ENCODE results near the gene USH2A. TPM values are rescaled to one million over a fixed set of nuclear protein-coding genes. Genes with fewer than 3 reads are reported as not detected.

USH2A gene
- total and polyA plus RNA-seq, 2 experiments from 2014 or later = under 0.01 to 0.01 TPM

DNA sequence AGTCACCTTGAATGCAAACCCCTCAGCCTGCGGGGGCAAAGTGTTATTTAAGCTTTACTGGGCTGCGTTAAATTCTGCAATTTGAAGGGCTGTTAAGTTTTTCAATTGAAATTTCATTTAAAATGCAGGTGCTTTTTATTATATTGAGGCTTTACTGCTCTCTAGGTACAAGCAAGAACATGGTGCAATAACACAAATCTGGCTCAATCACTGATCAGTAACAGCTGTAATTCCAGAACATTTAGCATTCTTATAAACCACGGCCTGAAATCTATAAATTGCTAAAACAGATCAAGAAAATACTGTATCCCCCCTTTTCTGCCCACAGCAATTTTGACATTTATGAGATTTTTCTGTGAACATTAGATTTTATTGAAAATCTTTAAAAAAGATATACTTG, 533.4 kb downstream of the USH2A start:
- DNase-seq = no peak
- WGBS, 2 experiments (ENCODE audit: low coverage in 1 of 2, low lambda C conversion rate in 2 of 2, missing lambda C conversion rate in 2 of 2) = 16 to 19% methylated on average over 3 of the region's 3 CpGs

DNA sequence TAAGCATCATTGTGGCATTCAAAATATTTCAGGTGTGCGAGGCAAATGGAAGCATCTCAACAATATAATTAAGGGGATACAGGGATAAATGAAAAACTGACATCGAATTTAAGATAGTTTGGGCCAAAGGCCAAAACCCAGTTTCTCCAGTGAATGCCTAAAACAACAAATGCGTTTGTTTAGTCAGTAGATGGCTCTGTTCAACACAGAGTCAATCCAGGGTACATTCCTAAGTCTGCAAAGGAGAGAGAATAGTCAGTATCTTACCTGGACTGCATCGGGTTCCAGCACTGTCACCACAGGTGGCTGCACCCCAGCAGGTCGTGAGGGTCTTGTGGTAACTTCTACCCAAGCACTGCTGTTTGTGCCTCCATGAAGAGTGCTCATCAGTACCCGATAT, 535.1 kb downstream of the USH2A start:
- no peak overlapping the region for H2AFZ ChIP-seq
- 15 to 26% methylated on average over 6 of the region's 6 CpGs for WGBS, 2 experiments (ENCODE audit: low coverage in 1 of 2, low lambda C conversion rate in 2 of 2, missing lambda C conversion rate in 2 of 2)
- peak; percentile 29 for DNase-seq
- H3K4me1 ChIP-seq (ENCODE audit: insufficient read depth) = peaks cover 11% of the 10 kb centered on the region; the same call in 1 of the 2 replicates
- in situ Hi-C loops (cut with MboI) = no loop called here
- no peaks in the 10 kb centered on the region for H4K20me1 ChIP-seq (ENCODE audit: insufficient read depth)
- H3K9me2 ChIP-seq (ENCODE audit: insufficient read depth) = no peaks in the 10 kb centered on the region
- peaks cover 36% of the 10 kb centered on the region for H3K27me3 ChIP-seq (replicated peaks; ENCODE audit: insufficient read depth)
- H3K9me3 ChIP-seq (ENCODE audit: low read depth) = no peaks in the 10 kb centered on the region
- no peak overlapping the region for H3K9ac ChIP-seq
- H3F3A ChIP-seq (ENCODE audit: insufficient read depth) = no peaks in the 10 kb centered on the region
- TF ChIP-seq EZH2 (IDR thresholded peaks at IDR 0.05; ENCODE audit: insufficient read depth, poor library complexity, severe bottlenecking) (no peak), EZH2phosphoT487 (IDR thresholded peaks at IDR 0.05; ENCODE audit: insufficient read depth, low read depth) (no peak)
- H3K79me2 ChIP-seq (ENCODE audit: insufficient read depth) = no peaks in the 10 kb centered on the region
- no peak overlapping the region for H3K4me2 ChIP-seq (ENCODE audit: unreplicated experiment)
- no peak overlapping the region for H3K27ac ChIP-seq
- H3K36me3 ChIP-seq (ENCODE audit: low read depth) = no peaks in the 10 kb centered on the region
- H3K4me3 ChIP-seq = no peak overlapping the region

More for the DNA sequence above, 533.4 kb downstream of the USH2A start:
- H3K9me2 ChIP-seq (ENCODE audit: insufficient read depth) = no peaks in the 10 kb centered on the region
- no peaks in the 10 kb centered on the region for H4K20me1 ChIP-seq (ENCODE audit: insufficient read depth)
- H3K4me1 ChIP-seq (ENCODE audit: insufficient read depth) = peaks cover 11% of the 10 kb centered on the region; the same call in 1 of the 2 replicates
- no peaks in the 10 kb centered on the region for H3K36me3 ChIP-seq (ENCODE audit: low read depth)
- in situ Hi-C loops (cut with MboI) = no loop called here
- no peak overlapping the region for H3K4me3 ChIP-seq
- H3K4me2 ChIP-seq (ENCODE audit: unreplicated experiment) = no peak overlapping the region
- H3K79me2 ChIP-seq (ENCODE audit: insufficient read depth) = no peaks in the 10 kb centered on the region
- H3K9me3 ChIP-seq (ENCODE audit: low read depth) = no peaks in the 10 kb centered on the region
- no peak overlapping the region for H2AFZ ChIP-seq
- H3K9ac ChIP-seq = no peak overlapping the region
- no peaks in the 10 kb centered on the region for H3F3A ChIP-seq (ENCODE audit: insufficient read depth)
- H3K27ac ChIP-seq = no peak overlapping the region
- TF ChIP-seq EZH2phosphoT487 (IDR thresholded peaks at IDR 0.05; ENCODE audit: insufficient read depth, low read depth) (no peak), EZH2 (IDR thresholded peaks at IDR 0.05; ENCODE audit: insufficient read depth, poor library complexity, severe bottlenecking) (no peak)
- H3K27me3 ChIP-seq (replicated peaks; ENCODE audit: insufficient read depth) = peaks cover 48% of the 10 kb centered on the region

DNA sequence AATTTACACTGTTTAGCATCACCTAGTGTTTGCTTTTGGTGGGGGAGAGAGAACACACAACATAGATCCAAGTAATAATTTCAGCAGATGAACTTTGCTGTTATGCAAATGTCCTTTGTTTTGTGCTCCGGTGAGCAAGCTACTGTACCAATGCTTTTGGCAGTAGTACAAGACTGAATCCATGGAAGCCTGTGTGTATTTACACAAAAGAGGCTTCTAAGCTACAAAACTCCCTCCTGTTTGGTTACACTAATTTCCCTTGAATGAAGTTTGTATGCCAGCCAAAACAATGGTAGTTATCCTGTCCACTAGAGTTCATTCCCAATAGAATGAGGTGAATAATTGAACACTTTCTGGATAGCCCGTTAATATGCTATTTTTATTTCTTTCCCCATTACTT, 535.6 kb downstream of the USH2A start:
- in situ Hi-C loops (cut with MboI) = no loop called here
- Histone ChIP-seq H3K4me2 (ENCODE audit: unreplicated experiment) (no peak overlapping the region), H3K79me2 (ENCODE audit: insufficient read depth) (no peaks in the 10 kb centered on the region), H3K9me3 (ENCODE audit: low read depth) (no peaks in the 10 kb centered on the region), H3K36me3 (ENCODE audit: low read depth) (no peaks in the 10 kb centered on the region), H3K27ac (no peak overlapping the region), H3K27me3 (replicated peaks; ENCODE audit: insufficient read depth) (peaks cover 31% of the 10 kb centered on the region), H3K9ac (no peak overlapping the region), H3K4me3 (no peak overlapping the region), H2AFZ (no peak overlapping the region), H3K9me2 (ENCODE audit: insufficient read depth) (no peaks in the 10 kb centered on the region), H3F3A (ENCODE audit: insufficient read depth) (no peaks in the 10 kb centered on the region), H3K4me1 (ENCODE audit: insufficient read depth) (peaks cover 11% of the 10 kb centered on the region; the same call in 1 of the 2 replicates), H4K20me1 (ENCODE audit: insufficient read depth) (no peaks in the 10 kb centered on the region)
- DNase-seq = no peak
- no peak for TF ChIP-seq EZH2 (IDR thresholded peaks at IDR 0.05; ENCODE audit: insufficient read depth, poor library complexity, severe bottlenecking)
- TF ChIP-seq EZH2phosphoT487 (IDR thresholded peaks at IDR 0.05; ENCODE audit: insufficient read depth, low read depth) = no peak
- WGBS, 2 experiments (ENCODE audit: low coverage in 1 of 2, low lambda C conversion rate in 2 of 2, missing lambda C conversion rate in 2 of 2) = 54 to 56% methylated on average over 2 of the region's 2 CpGs

DNA sequence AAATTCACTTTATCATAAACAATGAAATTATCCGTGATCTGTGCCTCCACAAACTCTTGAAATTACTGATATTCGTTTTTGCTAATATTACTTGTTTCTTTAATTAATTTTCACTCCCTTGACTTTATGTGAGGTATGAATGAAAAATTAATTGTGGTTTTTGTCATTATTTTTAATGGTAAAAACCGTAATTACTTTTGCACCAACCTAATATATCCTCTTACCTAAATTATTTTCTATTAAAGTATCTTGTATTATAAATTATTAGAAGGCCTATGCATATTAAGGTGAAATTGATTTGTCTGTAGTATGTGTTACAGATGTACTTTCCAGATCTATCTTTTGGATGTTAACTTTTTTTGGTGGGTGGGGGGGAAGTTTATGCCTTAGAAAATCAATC, 540.2 kb downstream of the USH2A start:
- Histone ChIP-seq H2AFZ (no peak overlapping the region), H4K20me1 (ENCODE audit: insufficient read depth) (no peaks in the 10 kb centered on the region)
- 5 to 7% methylated on average over 3 of the region's 3 CpGs for WGBS, 2 experiments (ENCODE audit: low coverage in 1 of 2, low lambda C conversion rate in 2 of 2, missing lambda C conversion rate in 2 of 2)

DNA sequence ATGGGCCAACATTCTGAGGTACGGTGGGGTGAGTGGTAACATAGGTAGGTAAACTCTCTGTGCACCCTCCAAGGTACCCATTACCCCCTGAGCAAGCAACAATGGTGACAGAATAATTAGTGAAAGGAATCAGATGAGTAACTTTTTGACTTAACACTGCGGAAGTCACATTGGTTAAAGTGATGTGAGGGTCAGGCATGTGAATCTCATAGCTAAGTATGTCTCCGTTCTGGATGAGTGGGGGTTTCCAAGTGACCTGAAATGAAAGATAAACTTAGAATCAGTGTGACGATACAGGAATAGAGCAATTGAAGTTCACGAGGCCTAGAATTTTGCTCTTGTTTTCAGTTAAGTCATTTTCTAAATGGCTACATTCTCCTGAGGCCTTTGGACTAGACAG, 544.4 kb downstream of the USH2A start:
- H3K9me3 ChIP-seq (ENCODE audit: low read depth) = no peaks in the 10 kb centered on the region
- in situ Hi-C loops (cut with MboI) = no loop called here
- no peak overlapping the region for H3K4me3 ChIP-seq
- no peaks in the 10 kb centered on the region for H3K36me3 ChIP-seq (ENCODE audit: low read depth)
- H3K9ac ChIP-seq = no peak overlapping the region
- no peak overlapping the region for H2AFZ ChIP-seq
- no peak for TF ChIP-seq EZH2 (IDR thresholded peaks at IDR 0.05; ENCODE audit: insufficient read depth, poor library complexity, severe bottlenecking)
- no peak for TF ChIP-seq EZH2phosphoT487 (IDR thresholded peaks at IDR 0.05; ENCODE audit: insufficient read depth, low read depth)
- H3K9me2 ChIP-seq (ENCODE audit: insufficient read depth) = no peaks in the 10 kb centered on the region; the same call in 1 of the 2 replicates
- 0 out of 2 replicates have a peak, but pooled peaks cover 3% of the 10 kb centered on the region for H3K27me3 ChIP-seq (replicated peaks; ENCODE audit: insufficient read depth)
- H3K79me2 ChIP-seq (ENCODE audit: insufficient read depth) = no peaks in the 10 kb centered on the region
- no peak overlapping the region for H3K27ac ChIP-seq
- no peaks in the 10 kb centered on the region for H3K4me1 ChIP-seq (ENCODE audit: insufficient read depth)
- H3K4me2 ChIP-seq (ENCODE audit: unreplicated experiment) = no peak overlapping the region
- H3F3A ChIP-seq (ENCODE audit: insufficient read depth) = no peaks in the 10 kb centered on the region
- H4K20me1 ChIP-seq (ENCODE audit: insufficient read depth) = no peaks in the 10 kb centered on the region
- DNase-seq = no peak
- 35 to 43% methylated on average over 5 of the region's 5 CpGs for WGBS, 2 experiments (ENCODE audit: low coverage in 1 of 2, low lambda C conversion rate in 2 of 2, missing lambda C conversion rate in 2 of 2)

More for the DNA sequence above, 540.2 kb downstream of the USH2A start:
- no peak for TF ChIP-seq EZH2phosphoT487 (IDR thresholded peaks at IDR 0.05; ENCODE audit: insufficient read depth, low read depth)
- no peak for TF ChIP-seq EZH2 (IDR thresholded peaks at IDR 0.05; ENCODE audit: insufficient read depth, poor library complexity, severe bottlenecking)
- Histone ChIP-seq H3K9me3 (ENCODE audit: low read depth) (no peaks in the 10 kb centered on the region), H3K9ac (no peak overlapping the region), H3K4me3 (no peak overlapping the region), H3K9me2 (ENCODE audit: insufficient read depth) (no peaks in the 10 kb centered on the region), H3K4me2 (ENCODE audit: unreplicated experiment) (no peak overlapping the region), H3K27ac (no peak overlapping the region), H3K79me2 (ENCODE audit: insufficient read depth) (no peaks in the 10 kb centered on the region), H3K27me3 (replicated peaks; ENCODE audit: insufficient read depth) (peaks cover 20% of the 10 kb centered on the region; the same call in 1 of the 2 replicates), H3K4me1 (ENCODE audit: insufficient read depth) (no peaks in the 10 kb centered on the region), H3F3A (ENCODE audit: insufficient read depth) (no peaks in the 10 kb centered on the region), H3K36me3 (ENCODE audit: low read depth) (no peaks in the 10 kb centered on the region)
- DNase-seq = no peak
- in situ Hi-C loops (cut with MboI) = no loop called here

Data from GM23248 (cell line).